GM12878 (cell line): Measurements from ENCODE around the gene IFNA13. TPM values are rescaled to one million over a fixed set of nuclear protein-coding genes. Genes with fewer than 3 reads are reported as not detected.
A peak's percentile ranks its signal among the peaks of the same experiment; 100 is the strongest.

Experiments
- ASH2L ChIP-seq: fragments of 300-600, 200-600 bp; sonication (generic); IDR thresholded peaks from 2 replicates; pipeline ENCODE4 v1.6.1; 2017; ENCODE audit warnings: low read depth, mild to moderate bottlenecking, borderline replicate concordance
- BCLAF1 ChIP-seq: fragments of 450-650 bp; IDR thresholded peaks from 2 replicates; pipeline ENCODE4 v1.6.1; 2017; ENCODE audit warnings: antibody characterized with exemption, mild to moderate bottlenecking, moderate library complexity
- DPF2 ChIP-seq: fragments of 450-650 bp; IDR thresholded peaks from 2 replicates; pipeline ENCODE4 v1.6.1; 2017; ENCODE audit warnings: mild to moderate bottlenecking
- HCFC1 ChIP-seq: fragments of 150-350 bp; IDR thresholded peaks from 2 replicates; pipeline ENCODE4 v1.6.1; 2014; ENCODE audit warnings: low read length
- IRF3 ChIP-seq: fragments of 450-650 bp; IDR thresholded peaks from 2 replicates; pipeline ENCODE4 v1.6.1; 2014; ENCODE audit warnings: mild to moderate bottlenecking
- JUNB ChIP-seq: IDR thresholded peaks from 2 replicates; pipeline ENCODE4 v1.6.1; 2016; ENCODE audit warnings: antibody characterized with exemption, mild to moderate bottlenecking
- NBN ChIP-seq: fragments of 450-650 bp; IDR thresholded peaks from 2 replicates; pipeline ENCODE4 v1.6.1; 2016
- PRDM15 ChIP-seq: fragments of 450-650 bp; formaldehyde crosslinking; IDR thresholded peaks from 2 replicates; pipeline ENCODE4 v1.4.0; 2020; ENCODE audit warnings: mild to moderate bottlenecking, moderate library complexity
- RBBP5 ChIP-seq: fragments of 200-600 bp; sonication (generic); conservative IDR thresholded peaks from 2 replicates; pipeline ENCODE4 v1.6.1; 2016
- ZNF207 ChIP-seq: fragments of 450-650 bp; IDR thresholded peaks from 2 replicates; pipeline ENCODE4 v1.6.1; 2014; ENCODE audit warnings: antibody characterized with exemption, mild to moderate bottlenecking, borderline replicate concordance
- ZNF592 ChIP-seq: fragments of 450-650 bp; IDR thresholded peaks from 2 replicates; pipeline ENCODE4 v1.6.1; 2017; ENCODE audit warnings: mild to moderate bottlenecking, moderate library complexity
- ZNF687 ChIP-seq: fragments of 450-650 bp; IDR thresholded peaks from 2 replicates; pipeline ENCODE4 v1.6.1; 2017; ENCODE audit warnings: mild to moderate bottlenecking, moderate library complexity
- polyA plus RNA-seq, 11 experiments: library from polyadenylated mRNA; depleted of rRNA in 4 of 11; unstranded in 6 of 11; stranded (reverse) in 5 of 11; fragments of >200 nt; fragmentation: Nextera tagmentation in 4 of 11; fragmentation: Illumina TruSeq in 1 of 11; extraction: Ambion mirVana in 4 of 11; extraction: Trizol in 1 of 11; gene quantifications; 1 replicate in 1 of 11; 2 replicates in 10 of 11; pipeline versions ENCODE4 v1.2.1 to v1.2.3, GENCODE V29; 2011 to 2016; ENCODE audit warnings: inconsistent platforms in 2 of 11, missing spikeins in 2 of 11, low read depth in 1 of 11
- total RNA-seq, 4 experiments: library from RNA; depleted of rRNA in 3 of 4; stranded (reverse); fragments of >200 nt in 3 of 4; fragmentation: Illumina TruSeq in 1 of 4; extraction: Trizol in 1 of 4; gene quantifications; 2 replicates each; pipeline versions ENCODE4 v1.2.1 to v1.2.3, GENCODE V29; 2013 to 2021

The IFNA13 gene
- total and polyA plus RNA-seq, 10 of the 15 experiments (the other 5 are each of a cell fraction or from before 2014, with no cell fraction given): not detected

- TF ChIP-seq PRDM15 (CRISPR knock-in tag): no peak
- TF ChIP-seq RBBP5: no peak
- no peak for TF ChIP-seq IRF3
- no peak for TF ChIP-seq ZNF592
- TF ChIP-seq JUNB: no peak; the same call in 1 of the 2 replicates
- 0 out of 2 replicates have a peak, but pooled peaks have one; percentile 56 for TF ChIP-seq NBN
- no peak for TF ChIP-seq ASH2L
- TF ChIP-seq ZNF207: peak; percentile 58; the same call in 1 of the 2 replicates
- TF ChIP-seq ZNF687: peak; percentile 92
- TF ChIP-seq HCFC1: peak; percentile 34; the same call in 1 of the 2 replicates
- no peak for TF ChIP-seq BCLAF1
- peak; percentile 45; the same call in 1 of the 2 replicates for TF ChIP-seq DPF2
These were observed 32.9 kb downstream of the IFNA13 start, which contains the start of gene KLHL9 (continued) for GRCh38 chr9:21334701-21335632.
